ENCODE results near the gene RAB31. TPM values are rescaled to one million over a fixed set of nuclear protein-coding genes. Genes with fewer than 3 reads are reported as not detected.

Gene RAB31
- polyA plus RNA-seq, 2 of the 4 experiments (the other 2 are of a cell fraction): 16.9 to 46.3 TPM

DNA sequence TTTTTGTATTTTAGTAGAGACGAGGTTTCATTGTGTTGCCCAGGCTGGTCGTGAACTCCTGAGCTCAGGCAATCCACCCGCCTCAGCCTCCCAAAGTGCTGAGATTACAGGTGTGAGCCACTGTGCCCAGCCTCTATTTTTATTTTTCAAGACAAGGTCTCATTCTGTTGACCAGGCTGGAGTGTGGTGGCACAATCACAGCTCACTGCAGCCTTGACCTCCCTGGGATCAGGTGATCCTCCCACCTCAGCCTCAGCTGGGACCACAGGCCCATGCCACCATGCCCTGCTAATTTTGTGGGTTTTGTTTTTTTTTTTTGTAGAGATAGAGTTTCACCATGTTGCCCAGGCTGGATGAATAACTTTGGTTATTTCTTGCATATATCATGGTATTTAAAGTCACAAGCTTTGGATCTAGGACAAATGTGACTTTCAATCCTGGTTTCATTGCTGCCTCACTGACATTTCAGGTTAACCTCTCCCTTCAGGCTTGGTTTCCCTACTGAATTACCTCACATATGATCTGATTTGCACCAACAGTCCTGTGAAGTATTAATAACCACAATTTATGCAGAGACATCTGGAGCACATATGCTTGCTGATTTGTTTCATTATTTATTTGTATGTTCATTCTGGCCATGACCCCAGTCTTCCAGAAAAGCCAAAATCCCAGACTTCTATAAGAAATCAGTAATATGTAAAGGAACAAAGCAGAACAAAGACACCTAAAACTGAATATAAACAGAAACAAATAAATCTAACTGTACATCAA, 17.5 kb upstream of the RAB31 start:
- DNase-seq (ENCODE audit: low read depth in 1 of 2, low spot score in 1 of 2) (no peak), ATAC-seq (no peak), FAIRE-seq (no peak)
- Histone ChIP-seq H3K9me3 (no peaks in the 10 kb centered on the region), H3K27ac (no peak overlapping the region), H3K4me3 (no peak overlapping the region), H3K4me1 (no peaks in the 10 kb centered on the region), H3K4me2 (no peak overlapping the region)
- TF ChIP-seq CBX2 (IDR thresholded peaks at IDR 0.05; ENCODE audit: borderline replicate concordance, low read depth) (no peak), ZNF302 (CRISPR knock-in tag; IDR thresholded peaks at IDR 0.05) (no peak)
- TF ChIP-seq, protein P1, sequence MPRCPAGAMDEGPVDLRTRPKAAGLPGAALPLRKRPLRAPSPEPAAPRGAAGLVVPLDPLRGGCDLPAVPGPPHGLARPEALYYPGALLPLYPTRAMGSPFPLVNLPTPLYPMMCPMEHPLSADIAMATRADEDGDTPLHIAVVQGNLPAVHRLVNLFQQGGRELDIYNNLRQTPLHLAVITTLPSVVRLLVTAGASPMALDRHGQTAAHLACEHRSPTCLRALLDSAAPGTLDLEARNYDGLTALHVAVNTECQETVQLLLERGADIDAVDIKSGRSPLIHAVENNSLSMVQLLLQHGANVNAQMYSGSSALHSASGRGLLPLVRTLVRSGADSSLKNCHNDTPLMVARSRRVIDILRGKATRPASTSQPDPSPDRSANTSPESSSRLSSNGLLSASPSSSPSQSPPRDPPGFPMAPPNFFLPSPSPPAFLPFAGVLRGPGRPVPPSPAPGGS (IDR thresholded peaks at IDR 0.05): no peak
- POLR2A ChIA-PET: no interaction called here
- CTCF ChIA-PET: interaction anchor here (0.7 to 1.3 kb wide), 2 partner anchors 17 to 79 kb away, joined by 4 to 5 read pairs; no protein-coding TSS in a partner anchor
- 89% methylated on average over 3 of the region's 3 CpGs for WGBS (ENCODE audit: missing lambda C conversion rate)

DNA sequence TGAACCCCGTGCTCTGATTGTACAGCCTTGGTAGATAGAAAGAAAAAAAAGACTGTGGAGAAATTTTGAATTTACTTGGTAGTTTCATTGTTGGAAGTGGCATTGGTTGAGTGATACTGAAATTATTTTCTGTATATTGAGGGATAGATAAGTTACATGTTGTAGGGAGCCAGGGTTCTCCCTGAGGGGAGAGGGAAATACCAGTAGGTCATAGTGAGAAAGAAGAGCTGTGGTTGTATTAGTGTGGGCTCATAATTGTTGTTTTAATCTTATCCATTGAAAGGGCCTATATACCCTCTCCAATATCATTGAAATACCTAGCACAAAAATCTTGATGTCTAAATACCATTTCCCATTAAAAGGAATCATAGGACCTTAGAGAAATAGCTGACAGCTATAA, 16.9 kb upstream of the RAB31 start:
- Histone ChIP-seq H3K4me1 (no peaks in the 10 kb centered on the region), H3K9me3 (no peaks in the 10 kb centered on the region), H3K4me2 (no peak overlapping the region), H3K27ac (no peak overlapping the region), H3K4me3 (no peak overlapping the region)
- no peak for TF ChIP-seq RAD21 (conservative IDR thresholded peaks at IDR 0.05 in 1 of 2, IDR thresholded peaks at IDR 0.05 in 1 of 2)
- no peak for TF ChIP-seq RFX5 (IDR thresholded peaks at IDR 0.05)
- TF ChIP-seq EHF (CRISPR knock-in tag; IDR thresholded peaks at IDR 0.05): no peak
- no peak for TF ChIP-seq HEYL (CRISPR knock-in tag; IDR thresholded peaks at IDR 0.05)
- TF ChIP-seq, protein P2, sequence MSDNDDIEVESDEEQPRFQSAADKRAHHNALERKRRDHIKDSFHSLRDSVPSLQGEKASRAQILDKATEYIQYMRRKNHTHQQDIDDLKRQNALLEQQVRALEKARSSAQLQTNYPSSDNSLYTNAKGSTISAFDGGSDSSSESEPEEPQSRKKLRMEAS (IDR thresholded peaks at IDR 0.05): no peak
- TF ChIP-seq FOXS1 (CRISPR knock-in tag; IDR thresholded peaks at IDR 0.05): no peak
- TF ChIP-seq MAZ (IDR thresholded peaks at IDR 0.05; ENCODE audit: borderline replicate concordance, low read depth, low read length): no peak
- no peak for TF ChIP-seq SMC3 (IDR thresholded peaks at IDR 0.05)
- TF ChIP-seq KDM5A (IDR thresholded peaks at IDR 0.05): no peak
- TF ChIP-seq FOSB (CRISPR knock-in tag; IDR thresholded peaks at IDR 0.05): no peak
- TF ChIP-seq RARB (CRISPR knock-in tag; IDR thresholded peaks at IDR 0.05): no peak
- TF ChIP-seq, protein P3, sequence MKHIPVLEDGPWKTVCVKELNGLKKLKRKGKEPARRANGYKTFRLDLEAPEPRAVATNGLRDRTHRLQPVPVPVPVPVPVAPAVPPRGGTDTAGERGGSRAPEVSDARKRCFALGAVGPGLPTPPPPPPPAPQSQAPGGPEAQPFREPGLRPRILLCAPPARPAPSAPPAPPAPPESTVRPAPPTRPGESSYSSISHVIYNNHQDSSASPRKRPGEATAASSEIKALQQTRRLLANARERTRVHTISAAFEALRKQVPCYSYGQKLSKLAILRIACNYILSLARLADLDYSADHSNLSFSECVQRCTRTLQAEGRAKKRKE (CRISPR knock-in tag; IDR thresholded peaks at IDR 0.05; ENCODE audit: low read depth): no peak
- no peak for TF ChIP-seq CBX8 (IDR thresholded peaks at IDR 0.05)
- no peak for TF ChIP-seq MYC (IDR thresholded peaks at IDR 0.05; ENCODE audit: borderline replicate concordance, low read length)
- TF ChIP-seq RNF2 (IDR thresholded peaks at IDR 0.05; ENCODE audit: borderline replicate concordance, low read depth): no peak
- TF ChIP-seq ZC3H11A (IDR thresholded peaks at IDR 0.05): no peak
- CTCF ChIA-PET: no interaction called here
- ATAC-seq: no peak
- 60% methylated on average over 1 of the region's 1 CpG for WGBS (ENCODE audit: missing lambda C conversion rate)
- POLR2A ChIA-PET: no interaction called here
- FAIRE-seq: no peak
- DNase-seq (ENCODE audit: low read depth in 1 of 2, low spot score in 1 of 2): no peak

DNA sequence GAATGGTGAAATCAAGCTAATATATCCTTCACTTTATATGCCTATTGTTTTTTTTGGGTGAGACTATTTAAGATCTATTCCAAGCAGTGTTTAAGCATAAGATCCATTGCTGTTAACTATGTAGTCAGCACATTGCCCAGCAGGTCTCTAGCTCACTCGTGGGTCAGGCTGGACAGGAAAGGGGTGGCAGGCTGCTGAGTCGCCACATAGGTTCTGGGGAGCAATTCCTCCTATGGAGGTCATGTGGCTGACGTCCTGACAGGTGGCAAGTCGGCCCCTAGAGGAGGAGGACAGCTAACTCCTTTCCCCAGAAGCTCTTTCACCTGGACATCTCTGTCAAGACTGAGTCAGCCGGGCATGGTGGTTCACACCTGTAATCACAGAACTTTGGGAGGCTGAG, 13.9 kb upstream of the RAB31 start:
- POLR2A ChIA-PET: no interaction called here
- no peak for ATAC-seq

More for the DNA sequence above, 13.9 kb upstream of the RAB31 start:
- TF ChIP-seq JUNB (IDR thresholded peaks at IDR 0.05) (no peak), MYC (IDR thresholded peaks at IDR 0.05; ENCODE audit: borderline replicate concordance, low read length) (no peak), EP300 (IDR thresholded peaks at IDR 0.05) (no peak), KDM5A (IDR thresholded peaks at IDR 0.05) (no peak), HOXB13 (CRISPR knock-in tag; IDR thresholded peaks at IDR 0.05; ENCODE audit: low read depth) (no peak)
- Histone ChIP-seq H3K9me3 (no peaks in the 10 kb centered on the region), H3K27ac (no peak overlapping the region), H3K4me1 (no peaks in the 10 kb centered on the region), H3K4me2 (no peak overlapping the region), H3K4me3 (no peak overlapping the region)
- FAIRE-seq (no peak), DNase-seq (ENCODE audit: low read depth in 1 of 2, low spot score in 1 of 2) (no peak)
- CTCF ChIA-PET: interaction anchor here (0.6 to 1.7 kb wide), 2 partner anchors 10 to 17 kb away, joined by 3 to 4 read pairs; no protein-coding TSS in a partner anchor
- 67% methylated on average over 5 of the region's 5 CpGs for WGBS (ENCODE audit: missing lambda C conversion rate)

Measured in A549 (cell line).